Brain microvascular endothelial cell (primary cell): ENCODE results near the gene NXPH1.

Experiments used
- DNase-seq: peaks from one replicate; pipeline ENCODE4 v3.0.0-alpha.2; 2020
- H3K27ac ChIP-seq: fragments of 250-450 bp; sonication (Bioruptor Pico); 2 replicates; pipeline ENCODE4 v1.5.1; 2020; ENCODE audit warnings: mild to moderate bottlenecking, moderate library complexity
- H3K27me3 ChIP-seq: fragments of 250-450 bp; sonication (Bioruptor Pico); replicated peaks from 2 replicates; pipeline ENCODE4 v1.5.1; 2020; ENCODE audit warnings: mild to moderate bottlenecking
- H3K36me3 ChIP-seq: fragments of 250-450 bp; sonication (Bioruptor Pico); replicated peaks from 2 replicates; pipeline ENCODE4 v1.5.1; 2020; ENCODE audit warnings: mild to moderate bottlenecking
- H3K4me3 ChIP-seq: 2 replicates; pipeline ENCODE4 v1.5.1; 2011; ENCODE audit warnings: low read depth, mild to moderate bottlenecking, control low read depth, low read length, moderate library complexity
- CTCF ChIP-seq: IDR thresholded peaks from 2 replicates; pipeline ENCODE4 v1.5.1; 2011; ENCODE audit warnings: low read depth, mild to moderate bottlenecking, moderate library complexity, low read length, control low read depth, inconsistent platforms; ENCODE audit errors: missing control alignments
- in situ Hi-C: cut with HindIII; loops from 2 replicates; pipeline ENCODE4 v1.10.0; 2017; ENCODE audit warnings: low sequenced_read_pairs, low pct_ligation_motif_present

The NXPH1 gene

GRCh38 chr7:8437606-8438005 is 4.2 kb downstream of the NXPH1 start:
- Histone ChIP-seq H3K27ac (no peak overlapping the region), H3K36me3 (no peaks in the 10 kb centered on the region), H3K27me3 (peaks cover 56% of the 10 kb centered on the region), H3K4me3 (no peak overlapping the region)
- no peak for TF ChIP-seq CTCF
- in situ Hi-C loops = no loop called here
- no peak for DNase-seq

GRCh38 chr7:8440670-8441069 is 7.3 kb downstream of the NXPH1 start:
- Histone ChIP-seq H3K27ac (no peak overlapping the region), H3K27me3 (peaks cover 30% of the 10 kb centered on the region), H3K36me3 (no peaks in the 10 kb centered on the region), H3K4me3 (no peak overlapping the region)
- no peak for DNase-seq
- no peak for TF ChIP-seq CTCF
- in situ Hi-C loops = no loop called here

GRCh38 chr7:8441106-8441965 is 7.9 kb downstream of the NXPH1 start:
- in situ Hi-C loops = no loop called here
- H3K4me3 ChIP-seq = no peak overlapping the region
- H3K27me3 ChIP-seq = peaks cover 23% of the 10 kb centered on the region
- H3K36me3 ChIP-seq = no peaks in the 10 kb centered on the region
- no peak for DNase-seq
- TF ChIP-seq CTCF = no peak
- H3K27ac ChIP-seq = no peak overlapping the region

GRCh38 chr7:8442051-8442813 is 8.8 kb downstream of the NXPH1 start:
- peaks cover 17% of the 10 kb centered on the region for H3K27me3 ChIP-seq
- no peak for TF ChIP-seq CTCF
- in situ Hi-C loops = no loop called here
- no peak overlapping the region for H3K4me3 ChIP-seq
- no peak overlapping the region for H3K27ac ChIP-seq
- H3K36me3 ChIP-seq = no peaks in the 10 kb centered on the region
- no peak for DNase-seq

GRCh38 chr7:8442814-8443304 is 9.4 kb downstream of the NXPH1 start:
- TF ChIP-seq CTCF = no peak
- Histone ChIP-seq H3K36me3 (no peaks in the 10 kb centered on the region), H3K4me3 (peak overlapping the region; percentile 12), H3K27ac (no peak overlapping the region), H3K27me3 (peaks cover 17% of the 10 kb centered on the region)
- in situ Hi-C loops = no loop called here
- peak; percentile 5 for DNase-seq
